ENCODE measurements around the gene CLEC4A.
"Not testable (repeated sequence)": the region's sequence is repeated elsewhere in the genome, so short reads cannot be mapped to it uniquely, and the experiment has no call there.

Gene CLEC4A

GRCh38 chr12:8134398-8134930 lies 11.0 kb downstream of the CLEC4A start:
- not testable (repeated sequence) for DNase-seq (ENCODE audit: low read depth)

- not testable (repeated sequence) for DNase-seq (ENCODE audit: low read depth)
Measured at GRCh38 chr12:8141647-8142046, 18.2 kb downstream of the CLEC4A start.

- no peak for DNase-seq (ENCODE audit: low read depth)
Measured at GRCh38 chr12:8143261-8143660, 19.8 kb downstream of the CLEC4A start.

GRCh38 chr12:8145754-8146441 lies 22.5 kb downstream of the CLEC4A start:
- peak; percentile 93 for DNase-seq (ENCODE audit: low read depth)

GRCh38 chr12:8146442-8146771 lies 23.0 kb downstream of the CLEC4A start:
- no peak for DNase-seq (ENCODE audit: low read depth)

GRCh38 chr12:8154526-8154925 lies 31.1 kb downstream of the CLEC4A start:
- no peak for DNase-seq (ENCODE audit: low read depth)

- DNase-seq (ENCODE audit: low read depth) = no peak
Measured at GRCh38 chr12:8156416-8156815, 33.0 kb downstream of the CLEC4A start.

GRCh38 chr12:8156845-8157244 lies 33.4 kb downstream of the CLEC4A start, which contains the start of gene ZNF705A:
ZNF705A (plus strand) TSS chr12:8157015; CDS start chr12:8172626, 15,611 bp downstream.
- DNase-seq (ENCODE audit: low read depth) = peak; percentile 20

GRCh38 chr12:8157484-8158198 lies 34.2 kb downstream of the CLEC4A start:
- DNase-seq (ENCODE audit: low read depth) = no peak

GRCh38 chr12:8172911-8173310 lies 49.5 kb downstream of the CLEC4A start:
- not testable (repeated sequence) for DNase-seq (ENCODE audit: low read depth)

GRCh38 chr12:8179989-8180585 lies 56.7 kb downstream of the CLEC4A start:
- DNase-seq (ENCODE audit: low read depth) = peak; percentile 77

GRCh38 chr12:8181271-8181670 lies 57.9 kb downstream of the CLEC4A start:
- DNase-seq (ENCODE audit: low read depth) = not testable (repeated sequence)

- not testable (repeated sequence) for DNase-seq (ENCODE audit: low read depth)
Measured at GRCh38 chr12:8182923-8183322, 59.5 kb downstream of the CLEC4A start.

GRCh38 chr12:8183346-8183745 lies 59.9 kb downstream of the CLEC4A start:
- not testable (repeated sequence) for DNase-seq (ENCODE audit: low read depth)

- not testable (repeated sequence) for DNase-seq (ENCODE audit: low read depth)
Measured at GRCh38 chr12:8184206-8184605, 60.8 kb downstream of the CLEC4A start.

- not testable (repeated sequence) for DNase-seq (ENCODE audit: low read depth)
Measured at GRCh38 chr12:8188088-8188487, 64.7 kb downstream of the CLEC4A start.

All from fibroblast of gingiva (primary cell).